ENCODE data around the gene DNAJC7. TPM values are rescaled to one million over a fixed set of nuclear protein-coding genes. Genes with fewer than 3 reads are reported as not detected.

DNAJC7 gene
- total RNA-seq, 2 donors from 2014 or later = 112 to 116 TPM

DNA sequence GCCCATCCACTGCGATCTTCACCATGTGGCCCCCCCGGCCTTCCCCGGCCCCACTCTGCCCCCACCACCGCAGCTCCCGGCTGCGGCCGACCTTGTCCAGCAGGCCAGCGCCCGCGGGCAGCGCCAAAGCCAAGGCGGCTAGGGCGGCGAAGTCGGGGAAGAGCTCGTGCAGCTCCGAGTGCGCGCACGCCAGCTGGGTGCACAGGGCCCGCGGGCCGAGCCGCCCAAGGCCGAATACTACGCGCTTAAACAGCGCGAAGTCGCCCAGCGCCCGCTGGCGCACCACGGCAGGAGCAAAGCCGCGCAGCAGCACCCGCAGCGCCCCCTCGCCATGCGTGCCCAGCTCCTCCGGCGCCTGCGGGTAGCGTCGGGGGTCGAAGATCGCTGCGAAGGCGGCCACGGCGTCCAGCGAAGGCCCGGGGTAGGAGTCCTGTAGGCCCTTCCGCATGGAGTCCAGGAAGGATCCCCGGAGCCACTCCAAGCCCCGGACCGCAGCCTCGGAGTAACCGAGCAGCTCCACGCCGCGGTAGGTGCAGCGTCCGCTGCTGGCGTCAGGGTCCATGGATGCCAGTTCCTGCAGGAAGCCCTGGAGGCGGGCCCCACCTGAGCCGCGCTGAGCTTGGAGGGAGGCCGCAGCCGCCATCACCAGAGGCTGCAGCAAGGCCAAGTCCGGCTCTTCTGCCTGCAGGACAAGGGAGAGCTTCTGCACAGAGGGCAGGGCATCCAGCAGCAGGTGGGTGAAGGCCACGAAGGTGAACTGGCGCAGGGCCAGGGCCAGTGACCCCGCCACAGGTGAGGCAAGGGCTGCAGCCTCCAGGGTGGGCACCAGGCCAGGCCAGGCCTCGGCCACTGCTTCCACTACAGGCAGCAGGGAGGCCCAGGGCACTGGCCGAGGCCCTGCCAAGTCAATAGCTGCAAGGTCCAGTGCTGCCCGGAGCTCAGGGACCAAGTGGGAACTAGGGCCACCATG lies 22.8 kb upstream of the DNAJC7 start:
- Mint-ChIP-seq H3K4me1 (peaks cover 7% of the 10 kb centered on the region), H3K36me3 (ENCODE audit: low read depth) (no peaks in the 10 kb centered on the region), H3K27ac (no peak overlapping the region), H3K4me3 (no peak overlapping the region), H3K9me3 (no peaks in the 10 kb centered on the region), H3K27me3 (ENCODE audit: insufficient read depth) (no peaks in the 10 kb centered on the region)
- no peaks in the 10 kb centered on the region for H3K27me3 ChIP-seq (ENCODE audit: control insufficient read depth, insufficient read depth, low read length, poor library complexity, severe bottlenecking)
- no peaks in the 10 kb centered on the region for H3K9me3 ChIP-seq (ENCODE audit: control insufficient read depth, low read length)
- peak; percentile 50 for DNase-seq
- no peaks in the 10 kb centered on the region for H3K4me1 ChIP-seq (ENCODE audit: control insufficient read depth, insufficient read depth, low read length)
- H3K9ac ChIP-seq (ENCODE audit: extremely low read depth, low read length, poor library complexity, severe bottlenecking) = no peak overlapping the region
- H3K27ac ChIP-seq (ENCODE audit: low read depth, low read length) = no peak overlapping the region
- no peaks in the 10 kb centered on the region for H3K36me3 ChIP-seq (ENCODE audit: control insufficient read depth, insufficient read depth, low read length)
- 95 to 97% methylated on average over 45 to 77 of the region's 77 CpGs for WGBS, 2 experiments (ENCODE audit: insufficient coverage in 1 of 2, insufficient read length in 1 of 2)
- H3K4me3 ChIP-seq (ENCODE audit: low read length) = no peak overlapping the region
- TF ChIP-seq, protein P1, sequence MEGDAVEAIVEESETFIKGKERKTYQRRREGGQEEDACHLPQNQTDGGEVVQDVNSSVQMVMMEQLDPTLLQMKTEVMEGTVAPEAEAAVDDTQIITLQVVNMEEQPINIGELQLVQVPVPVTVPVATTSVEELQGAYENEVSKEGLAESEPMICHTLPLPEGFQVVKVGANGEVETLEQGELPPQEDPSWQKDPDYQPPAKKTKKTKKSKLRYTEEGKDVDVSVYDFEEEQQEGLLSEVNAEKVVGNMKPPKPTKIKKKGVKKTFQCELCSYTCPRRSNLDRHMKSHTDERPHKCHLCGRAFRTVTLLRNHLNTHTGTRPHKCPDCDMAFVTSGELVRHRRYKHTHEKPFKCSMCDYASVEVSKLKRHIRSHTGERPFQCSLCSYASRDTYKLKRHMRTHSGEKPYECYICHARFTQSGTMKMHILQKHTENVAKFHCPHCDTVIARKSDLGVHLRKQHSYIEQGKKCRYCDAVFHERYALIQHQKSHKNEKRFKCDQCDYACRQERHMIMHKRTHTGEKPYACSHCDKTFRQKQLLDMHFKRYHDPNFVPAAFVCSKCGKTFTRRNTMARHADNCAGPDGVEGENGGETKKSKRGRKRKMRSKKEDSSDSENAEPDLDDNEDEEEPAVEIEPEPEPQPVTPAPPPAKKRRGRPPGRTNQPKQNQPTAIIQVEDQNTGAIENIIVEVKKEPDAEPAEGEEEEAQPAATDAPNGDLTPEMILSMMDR (conservative IDR thresholded peaks at IDR 0.05) = no peak

DNA sequence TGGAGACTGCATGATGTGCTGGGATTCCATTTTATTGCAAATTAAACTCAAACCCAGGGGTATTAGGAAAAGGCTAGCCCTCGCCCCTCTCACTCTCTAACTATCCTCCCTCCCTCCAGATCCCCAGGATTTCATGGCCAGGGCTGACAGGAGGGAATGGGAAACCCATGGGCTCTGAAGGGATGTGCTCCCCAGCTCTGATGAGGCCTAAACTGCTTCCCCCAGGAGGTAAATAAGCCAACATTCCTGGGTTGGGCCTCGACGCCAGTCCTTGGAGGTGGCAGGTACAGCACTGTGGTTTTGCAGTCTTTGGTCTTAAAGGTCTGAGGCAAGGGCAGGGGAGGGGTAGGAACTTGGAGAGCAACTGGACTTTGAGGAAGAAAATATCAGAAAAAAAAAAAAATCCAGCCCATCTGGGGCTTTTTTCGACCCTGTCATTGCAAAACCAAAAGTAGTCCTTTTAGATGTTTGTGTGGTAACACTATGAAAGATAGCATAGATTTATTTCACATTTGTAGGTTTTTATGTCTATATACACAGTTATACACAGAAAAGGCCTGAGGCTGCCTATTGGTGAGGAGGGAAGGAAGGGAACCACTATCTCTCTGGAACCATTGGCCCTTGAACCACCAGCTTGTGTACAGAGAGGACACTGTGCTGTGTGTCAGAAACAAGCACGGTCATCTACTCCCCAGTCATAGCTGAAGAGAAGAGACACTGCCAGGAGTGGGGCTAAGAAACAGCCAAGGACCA lies 21.2 kb upstream of the DNAJC7 start:
- H3K27me3 Mint-ChIP-seq (ENCODE audit: insufficient read depth) = no peaks in the 10 kb centered on the region
- TF ChIP-seq, protein P1 (conservative IDR thresholded peaks at IDR 0.05) = no peak
- no peaks in the 10 kb centered on the region for H3K9me3 Mint-ChIP-seq
- DNase-seq = peak; percentile 66
- H3K4me3 Mint-ChIP-seq = no peak overlapping the region
- Histone ChIP-seq H3K27ac (ENCODE audit: low read depth, low read length) (no peak overlapping the region), H3K36me3 (ENCODE audit: control insufficient read depth, insufficient read depth, low read length) (no peaks in the 10 kb centered on the region), H3K27me3 (ENCODE audit: control insufficient read depth, insufficient read depth, low read length, poor library complexity, severe bottlenecking) (no peaks in the 10 kb centered on the region), H3K9ac (ENCODE audit: extremely low read depth, low read length, poor library complexity, severe bottlenecking) (no peak overlapping the region), H3K4me1 (ENCODE audit: control insufficient read depth, insufficient read depth, low read length) (no peaks in the 10 kb centered on the region), H3K4me3 (ENCODE audit: low read length) (no peak overlapping the region), H3K9me3 (ENCODE audit: control insufficient read depth, low read length) (no peaks in the 10 kb centered on the region)
- H3K36me3 Mint-ChIP-seq (ENCODE audit: low read depth) = no peaks in the 10 kb centered on the region
- H3K4me1 Mint-ChIP-seq = peaks cover 14% of the 10 kb centered on the region
- no peak overlapping the region for H3K27ac Mint-ChIP-seq
- WGBS, 2 experiments (ENCODE audit: insufficient coverage in 1 of 2, insufficient read length in 1 of 2) = 83 to 92% methylated on average over 4 to 5 of the region's 5 CpGs

DNA sequence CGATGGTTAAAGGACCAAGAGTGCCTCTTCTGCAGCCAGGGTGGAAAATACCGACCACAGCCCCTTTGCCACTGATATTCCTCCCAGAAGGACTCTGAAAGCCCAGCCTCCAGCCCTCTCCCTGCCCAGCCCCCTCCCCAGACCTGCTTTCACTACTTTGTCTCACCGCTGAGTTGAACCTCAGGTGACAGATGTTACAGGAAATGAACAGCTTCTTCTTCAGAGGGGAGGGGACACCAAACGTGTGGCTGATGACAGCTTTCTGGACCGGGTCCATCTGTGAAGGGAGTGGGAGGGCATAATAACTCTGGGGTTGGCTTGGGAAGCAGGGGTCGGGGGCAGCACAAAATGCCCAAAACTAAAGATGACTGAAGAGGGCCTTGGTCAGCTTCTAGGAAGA lies 16.8 kb upstream of the DNAJC7 start:
- no peaks in the 10 kb centered on the region for H3K4me1 ChIP-seq (ENCODE audit: control insufficient read depth, insufficient read depth, low read length)
- no peak overlapping the region for H3K4me3 ChIP-seq (ENCODE audit: low read length)
- Mint-ChIP-seq H3K36me3 (ENCODE audit: low read depth) (no peaks in the 10 kb centered on the region), H3K27me3 (ENCODE audit: insufficient read depth) (peaks cover 2% of the 10 kb centered on the region), H3K4me3 (no peak overlapping the region), H3K27ac (no peak overlapping the region), H3K4me1 (peaks cover 14% of the 10 kb centered on the region), H3K9me3 (no peaks in the 10 kb centered on the region)
- no peak overlapping the region for H3K9ac ChIP-seq (ENCODE audit: extremely low read depth, low read length, poor library complexity, severe bottlenecking)
- no peaks in the 10 kb centered on the region for H3K36me3 ChIP-seq (ENCODE audit: control insufficient read depth, insufficient read depth, low read length)
- WGBS, 2 experiments (ENCODE audit: insufficient coverage in 1 of 2, insufficient read length in 1 of 2) = 50 to 63% methylated on average over 3 to 6 of the region's 6 CpGs
- DNase-seq = peak; percentile 59
- TF ChIP-seq, protein P1 (conservative IDR thresholded peaks at IDR 0.05) = no peak
- H3K27me3 ChIP-seq (ENCODE audit: control insufficient read depth, insufficient read depth, low read length, poor library complexity, severe bottlenecking) = no peaks in the 10 kb centered on the region
- H3K9me3 ChIP-seq (ENCODE audit: control insufficient read depth, low read length) = no peaks in the 10 kb centered on the region
- H3K27ac ChIP-seq (ENCODE audit: low read depth, low read length) = no peak overlapping the region

All from endodermal cell (in vitro differentiated cells).